Measurements from ENCODE around the gene ARHGEF19. TPM values are rescaled to one million over a fixed set of nuclear protein-coding genes. Genes with fewer than 3 reads are reported as not detected.
A peak's percentile ranks its signal among the peaks of the same experiment; 100 is the strongest.

The ARHGEF19 gene
- total RNA-seq, 1 experiment from 2014 or later: 21.1 TPM

- no peak overlapping the region for H3T11ph ChIP-seq (ENCODE audit: low read length)
- no peak overlapping the region for H4K5ac ChIP-seq (ENCODE audit: insufficient read length, low read depth, low read length)
- H3K9me3 ChIP-seq (ENCODE audit: control insufficient read depth, low read depth, low read length): no peaks in the 10 kb centered on the region
- H3K27me3 ChIP-seq (ENCODE audit: insufficient read depth, low read length): no peaks in the 10 kb centered on the region
- no peak overlapping the region for H3K4me3 Mint-ChIP-seq
- H3K4me1 ChIP-seq (ENCODE audit: insufficient read depth, low read length): 0 out of 2 replicates have a peak, but pooled peaks cover 5% of the 10 kb centered on the region
- no peak overlapping the region for H3K56ac ChIP-seq (ENCODE audit: insufficient read length, low read depth, low read length)
- no peak overlapping the region for H4K8ac ChIP-seq (replicated peaks; ENCODE audit: insufficient read length, low read depth, low read length)
- H2BK12ac ChIP-seq (ENCODE audit: insufficient read length, low read depth, low read length): no peak overlapping the region
- no peaks in the 10 kb centered on the region for H3K79me2 ChIP-seq (ENCODE audit: insufficient read depth, low read length)
- H3K36me3 Mint-ChIP-seq (ENCODE audit: insufficient read depth in 1 of 3, low read depth in 3 of 3): no peaks in the 10 kb centered on the region
- H3K4me2 ChIP-seq (ENCODE audit: insufficient read depth, insufficient read length, low read length): no peak overlapping the region
- H4K91ac ChIP-seq (ENCODE audit: insufficient read length, low read depth, low read length): no peak overlapping the region
- WGBS (ENCODE audit: extremely low coverage, insufficient read length, low lambda C conversion rate): no CpG with 5 or more reads among the region's 2 CpGs
- H3K23me2 ChIP-seq (ENCODE audit: insufficient read length, low read depth, low read length, poor library complexity, severe bottlenecking): peaks cover 6% of the 10 kb centered on the region
- H2AFZ ChIP-seq (ENCODE audit: low read length): no peak overlapping the region
- peaks cover 4% of the 10 kb centered on the region; the same call in 1 of the 2 replicates for H3K27me3 Mint-ChIP-seq (ENCODE audit: low read depth)
- peaks cover 10 to 21% of the 10 kb centered on the region in 2 experiments for H3K4me1 Mint-ChIP-seq
- DNase-seq: no peak
- no peaks in the 10 kb centered on the region for H3K79me1 ChIP-seq (ENCODE audit: insufficient read depth, low read depth, low read length, poor library complexity, severe bottlenecking)
- H3K18ac ChIP-seq (ENCODE audit: insufficient read length, low read depth, low read length): no peak overlapping the region
- no peak overlapping the region for H3K4ac ChIP-seq (ENCODE audit: low read depth, low read length)
- H2BK120ac ChIP-seq (ENCODE audit: low read depth, low read length, poor library complexity, severe bottlenecking): no peak overlapping the region
- H4K20me1 ChIP-seq (ENCODE audit: control insufficient read depth, insufficient read depth, insufficient read length): no peaks in the 10 kb centered on the region
- H2BK5ac ChIP-seq (ENCODE audit: insufficient read length, low read length): no peak overlapping the region
- H2BK15ac ChIP-seq (ENCODE audit: low read depth, low read length): no peak overlapping the region
- H2AK5ac ChIP-seq (ENCODE audit: insufficient read length, low read length): no peak overlapping the region
- no peak overlapping the region for H3K27ac ChIP-seq (ENCODE audit: insufficient read length, low read depth, low read length)
- no peak overlapping the region for H3K23ac ChIP-seq (ENCODE audit: insufficient read length, low read depth, low read length)
- no peak for TF ChIP-seq CTCF (conservative IDR thresholded peaks at IDR 0.05)
- no peak overlapping the region for H3K14ac ChIP-seq (ENCODE audit: insufficient read depth, low read length)
- H3K9ac ChIP-seq (ENCODE audit: extremely low read depth, insufficient read length, low read length): no peak overlapping the region
- no peak overlapping the region for H2BK20ac ChIP-seq (ENCODE audit: low read depth, low read length, poor library complexity, severe bottlenecking)
- H3K27ac Mint-ChIP-seq: peak overlapping the region in 1 of 3 experiments; percentile 62; a peak in 1 of 7 replicates
- H3K9me3 Mint-ChIP-seq: no peaks in the 10 kb centered on the region; a peak in 2 of 5 replicates
These were observed 27.6 kb upstream of the ARHGEF19 start for GRCh38 chr1:16239972-16240491.
